Caco-2 (cell line): Measurements from ENCODE around the gene GALNT17. TPM values are rescaled to one million over a fixed set of nuclear protein-coding genes. Genes with fewer than 3 reads are reported as not detected.

Source experiments
- BruUV-seq: library from RNA; stranded (reverse); fragments of 400-500 nt; replicated peaks from 2 replicates; lab custom pipeline; 2021; lab: Mats Ljungman, UMichigan
- CTCF ChIA-PET: fragments of 300-600 bp; sonication (Branson Sonifier 250); formaldehyde crosslinking; loops from one replicate; lab custom pipeline; 2022; ENCODE audit warnings: antibody characterized with exemption; lab: Charles Lee
- POLR2A ChIA-PET: fragments of 300-600 bp; sonication (Branson Sonifier 250); formaldehyde crosslinking; loops from one replicate; lab custom pipeline; 2022; ENCODE audit warnings: antibody characterized with exemption; lab: Charles Lee
- DNase-seq, 2 experiments: peaks; one replicate each; pipeline versions ENCODE4 v3.0.0 to v3.0.0-alpha.2; 2020 to 2022
- H3K27me3 ChIP-seq: replicated peaks from 2 replicates; pipeline ENCODE4 v1.6.0; 2011; ENCODE audit warnings: low read length; ENCODE audit not compliant: control insufficient read depth, insufficient read depth
- H3K36me3 ChIP-seq: 2 replicates; pipeline ENCODE4 v1.5.1; 2011; ENCODE audit warnings: low read length; ENCODE audit not compliant: control insufficient read depth, insufficient read depth
- H3K4me1 ChIP-seq: fragments of 250-450 bp; sonication (Bioruptor Pico); 2 replicates; pipeline ENCODE4 v1.5.1; 2020; ENCODE audit warnings: mild to moderate bottlenecking
- H3K4me3 ChIP-seq: 2 replicates; pipeline ENCODE4 v1.5.1; 2011; ENCODE audit warnings: low read depth, mild to moderate bottlenecking, control low read depth, low read length
- H3K9me3 ChIP-seq: fragments of 250-450 bp; sonication (Bioruptor Pico); 2 replicates; pipeline ENCODE4 v1.5.1; 2020; ENCODE audit warnings: mild to moderate bottlenecking, moderate library complexity
- H3K27ac Mint-ChIP-seq: one replicate; pipeline ENCODE4 v1.8.0; 2022; ENCODE audit warnings: mixed read lengths; ENCODE audit not compliant: unreplicated experiment
- H3K27me3 Mint-ChIP-seq: one replicate; pipeline ENCODE4 v1.8.0; 2022; ENCODE audit warnings: mixed read lengths; ENCODE audit not compliant: insufficient read depth, unreplicated experiment
- H3K36me3 Mint-ChIP-seq: one replicate; pipeline ENCODE4 v1.8.0; 2022; ENCODE audit warnings: mild to moderate bottlenecking, mixed read lengths; ENCODE audit not compliant: insufficient read depth, unreplicated experiment
- H3K4me1 Mint-ChIP-seq: one replicate; pipeline ENCODE4 v1.8.0; 2022; ENCODE audit warnings: low read depth, mixed read lengths; ENCODE audit not compliant: unreplicated experiment
- H3K4me3 Mint-ChIP-seq: one replicate; pipeline ENCODE4 v1.8.0; 2022; ENCODE audit warnings: mild to moderate bottlenecking, moderate library complexity, mixed read lengths; ENCODE audit not compliant: unreplicated experiment
- H3K9me3 Mint-ChIP-seq: one replicate; pipeline ENCODE4 v1.8.0; 2022; ENCODE audit warnings: mixed read lengths; ENCODE audit not compliant: unreplicated experiment
- CTCF ChIP-seq, 2 experiments: fragments of 200-600 bp in 1 of 2; IDR thresholded peaks; 1 replicate in 1 of 2; 2 replicates in 1 of 2; pipeline versions ENCODE4 v1.5.1 to v1.8.0; 2011 to 2022; ENCODE audit warnings: antibody characterized with exemption in 1 of 2, control low read depth in 1 of 2, inconsistent platforms in 1 of 2, low read depth in 1 of 2, low read length in 1 of 2, mild to moderate bottlenecking in 1 of 2, moderate library complexity in 1 of 2; ENCODE audit not compliant: insufficient read depth in 1 of 2, severe bottlenecking in 1 of 2, unreplicated experiment in 1 of 2
- intact Hi-C: fragments of 100-400 bp; cut with micrococcal nuclease; formaldehyde crosslinking; loops from one replicate; pipeline ENCODE4 v1.10.0; 2022; ENCODE audit not compliant: unreplicated experiment
- total RNA-seq: library from RNA; stranded (reverse); gene quantifications from 2 replicates; pipeline ENCODE4 v1.2.3, GENCODE V29; 2022

GALNT17 gene
- total RNA-seq, 1 experiment from 2014 or later: not detected

- Mint-ChIP-seq H3K36me3 (no peaks in the 10 kb centered on the region), H3K27ac (no peak overlapping the region), H3K27me3 (no peaks in the 10 kb centered on the region), H3K4me1 (no peaks in the 10 kb centered on the region), H3K9me3 (peaks cover 9% of the 10 kb centered on the region), H3K4me3 (no peak overlapping the region)
- no TSS peak for BruUV-seq
- H3K9me3 ChIP-seq: peaks cover 2% of the 10 kb centered on the region; the same call in 1 of the 2 replicates
- ChIA-PET CTCF (no interaction called here), POLR2A (no interaction called here)
- intact Hi-C loops: no loop called here
- no peaks in the 10 kb centered on the region for H3K4me1 ChIP-seq
- H3K4me3 ChIP-seq: no peak overlapping the region
- no peak for TF ChIP-seq CTCF (IDR thresholded peaks at IDR 0.05; ENCODE audit: insufficient read depth in 1 of 2, low read depth in 1 of 2, low read length in 1 of 2, severe bottlenecking in 1 of 2, unreplicated experiment in 1 of 2)
- H3K27me3 ChIP-seq: no peaks in the 10 kb centered on the region
- DNase-seq: no peak
- H3K36me3 ChIP-seq: no peaks in the 10 kb centered on the region
Observed at GRCh38 chr7:71454981-71455380, 323.0 kb downstream of the GALNT17 start.

GRCh38 chr7:71457021-71457420, 325.1 kb downstream of the GALNT17 start:
- no peak for DNase-seq
- no TSS peak for BruUV-seq
- intact Hi-C loops: no loop called here
- no peak overlapping the region for H3K4me3 ChIP-seq
- H3K36me3 Mint-ChIP-seq: no peaks in the 10 kb centered on the region
- H3K36me3 ChIP-seq: no peaks in the 10 kb centered on the region
- ChIA-PET CTCF (no interaction called here), POLR2A (no interaction called here)
- no peaks in the 10 kb centered on the region for H3K9me3 ChIP-seq
- no peaks in the 10 kb centered on the region for H3K27me3 Mint-ChIP-seq
- peaks cover 13% of the 10 kb centered on the region for H3K9me3 Mint-ChIP-seq
- no peak for TF ChIP-seq CTCF (IDR thresholded peaks at IDR 0.05; ENCODE audit: insufficient read depth in 1 of 2, low read depth in 1 of 2, low read length in 1 of 2, severe bottlenecking in 1 of 2, unreplicated experiment in 1 of 2)
- H3K27ac Mint-ChIP-seq: no peak overlapping the region
- H3K4me3 Mint-ChIP-seq: no peak overlapping the region
- no peaks in the 10 kb centered on the region for H3K27me3 ChIP-seq
- no peaks in the 10 kb centered on the region for H3K4me1 Mint-ChIP-seq
- no peaks in the 10 kb centered on the region for H3K4me1 ChIP-seq

DNA sequence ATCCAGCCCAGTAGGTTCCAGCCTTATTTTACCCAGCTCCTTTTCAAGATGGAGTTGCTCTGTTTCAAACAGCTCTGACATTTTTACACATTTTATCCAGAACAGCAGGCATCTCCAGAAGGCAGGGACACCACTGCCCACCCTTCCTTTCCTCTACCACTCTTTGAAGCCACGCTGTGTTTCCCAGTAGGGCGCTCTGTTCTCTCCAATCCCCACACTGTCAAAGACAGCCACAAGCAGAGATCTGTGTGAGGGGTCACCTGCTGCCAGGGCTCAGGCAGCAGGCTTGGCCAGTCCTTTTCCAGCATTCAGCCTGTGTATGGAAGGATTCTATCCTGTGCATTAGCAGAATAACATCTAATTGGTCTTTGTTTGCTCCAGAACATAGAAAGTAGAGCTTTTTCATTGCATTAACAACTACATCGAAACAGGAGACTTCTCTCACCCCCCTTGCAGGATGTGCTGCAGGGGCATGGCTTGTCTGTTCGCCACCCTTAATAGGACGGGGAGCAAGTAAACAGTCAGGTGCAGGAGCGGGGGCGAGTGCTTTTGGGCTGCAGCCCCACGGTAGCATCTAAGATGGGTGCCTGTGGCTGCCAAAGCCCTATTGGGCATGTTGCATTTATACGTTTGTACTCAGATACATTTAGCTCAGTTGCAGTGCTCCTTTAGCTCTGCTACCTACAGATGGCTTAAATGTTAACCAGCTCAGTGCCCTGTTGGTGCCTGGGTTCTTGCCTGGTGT, 326.1 kb downstream of the GALNT17 start:
- no peak overlapping the region for H3K27ac Mint-ChIP-seq
- Histone ChIP-seq H3K4me3 (no peak overlapping the region), H3K36me3 (no peaks in the 10 kb centered on the region), H3K9me3 (no peaks in the 10 kb centered on the region; the same call in 1 of the 2 replicates), H3K27me3 (no peaks in the 10 kb centered on the region), H3K4me1 (no peaks in the 10 kb centered on the region)
- TF ChIP-seq CTCF (IDR thresholded peaks at IDR 0.05; ENCODE audit: insufficient read depth in 1 of 2, low read depth in 1 of 2, low read length in 1 of 2, severe bottlenecking in 1 of 2, unreplicated experiment in 1 of 2): no peak
- no peaks in the 10 kb centered on the region for H3K36me3 Mint-ChIP-seq
- peaks cover 23% of the 10 kb centered on the region for H3K9me3 Mint-ChIP-seq
- POLR2A ChIA-PET: no interaction called here
- no peak overlapping the region for H3K4me3 Mint-ChIP-seq
- BruUV-seq: no TSS peak
- no peaks in the 10 kb centered on the region for H3K4me1 Mint-ChIP-seq
- H3K27me3 Mint-ChIP-seq: no peaks in the 10 kb centered on the region
- CTCF ChIA-PET: no interaction called here
- intact Hi-C loops: no loop called here
- DNase-seq: no peak
